A549 (cell line): Measurements from ENCODE around the gene UCP3. TPM values are rescaled to one million over a fixed set of nuclear protein-coding genes. Genes with fewer than 3 reads are reported as not detected.

ENCODE experiments used
- ATAC-seq, 2 experiments: fragments of 200-7000 bp in 1 of 2; fragments of >200 bp in 1 of 2; cut with Nextera tagmentation in 1 of 2; cut with Tn5 transposase in 1 of 2; 3 replicates each; pipeline versions ENCODE4 v1.8.0 to v1.9.1; 2018 to 2020; ENCODE audit warnings: mild to moderate bottlenecking in 1 of 2, moderate library complexity in 1 of 2
- CTCF ChIA-PET: fragments of 300-600 bp; sonication (Branson Sonifier 250); formaldehyde crosslinking; extraction: SDS; loops from one replicate; lab custom pipeline; 2021; ENCODE audit warnings: antibody characterized with exemption, inconsistent platforms; lab: Yijun Ruan, JAX
- POLR2A ChIA-PET: fragments of 350-600 bp; formaldehyde crosslinking; extraction: SDS; loops from one replicate; lab custom pipeline; 2021; ENCODE audit warnings: antibody characterized with exemption, inconsistent platforms; lab: Yijun Ruan, JAX
- DNase-seq, 2 experiments: peaks; one replicate each; pipeline versions ENCODE4 v3.0.0 to v3.0.0-alpha.2; 2011 to 2016; ENCODE audit warnings: low read depth in 1 of 2, low spot score in 1 of 2
- FAIRE-seq: peaks from 2 replicates; lab custom pipeline; 2011; peaks lifted over from hg19 to GRCh38; lab: Jason Lieb, UNC
- H3K27ac ChIP-seq, 2 experiments: fragments of >200 bp; sonication (Bioruptor Twin); formaldehyde crosslinking; 3 replicates each; pipeline ENCODE4 v1.5.1; 2016 to 2017
- H3K4me1 ChIP-seq: fragments of >200 bp; sonication (Bioruptor Twin); formaldehyde crosslinking; 3 replicates; pipeline ENCODE4 v1.6.1; 2016
- H3K4me2 ChIP-seq: fragments of >200 bp; sonication (Bioruptor Twin); formaldehyde crosslinking; 3 replicates; pipeline ENCODE4 v1.6.1; 2016
- H3K4me3 ChIP-seq: fragments of >200 bp; sonication (Bioruptor Twin); formaldehyde crosslinking; 3 replicates; pipeline ENCODE4 v1.5.1; 2016
- H3K9me3 ChIP-seq: fragments of >200 bp; sonication (Bioruptor Twin); formaldehyde crosslinking; 3 replicates; pipeline ENCODE4 v1.6.1; 2016
- CHD4 ChIP-seq: fragments of 200-600 bp; sonication (generic); IDR thresholded peaks from 2 replicates; pipeline ENCODE4 v1.6.1; 2016; ENCODE audit warnings: antibody characterized with exemption, mild to moderate bottlenecking, borderline replicate concordance
- FOSB ChIP-seq: fragments of 250-450 bp; sonication (Bioruptor Pico); IDR thresholded peaks from 2 replicates; pipeline ENCODE4 v1.5.0; 2020; ENCODE audit warnings: mild to moderate bottlenecking, moderate library complexity
- FOSL2 ChIP-seq, 2 experiments: fragments of 450-650 bp in 1 of 2; fragments of >200 bp in 1 of 2; sonication (Bioruptor Twin) in 1 of 2; formaldehyde crosslinking; IDR thresholded peaks; 2 replicates each; pipeline versions ENCODE4 v1.5.0 to v1.6.1; 2016 to 2020; ENCODE audit warnings: mild to moderate bottlenecking in 1 of 2, moderate library complexity in 1 of 2
- GATA3 ChIP-seq: IDR thresholded peaks from 2 replicates; pipeline ENCODE4 v1.6.1; 2012; ENCODE audit warnings: borderline replicate concordance
- HOXA7 ChIP-seq: fragments of 250-450 bp; sonication (Bioruptor Pico); IDR thresholded peaks from 2 replicates; pipeline ENCODE4 v1.5.0; 2020; ENCODE audit warnings: mild to moderate bottlenecking, moderate library complexity
- JUNB ChIP-seq: fragments of >200 bp; sonication (Bioruptor Twin); formaldehyde crosslinking; IDR thresholded peaks from 2 replicates; pipeline ENCODE4 v1.6.1; 2016
- MAZ ChIP-seq: fragments of 150-350 bp; IDR thresholded peaks from 2 replicates; pipeline ENCODE4 v1.6.1; 2014; ENCODE audit warnings: antibody characterized with exemption, low read depth, low read length, borderline replicate concordance
- NFE2L2 ChIP-seq: fragments of 150-350 bp; conservative IDR thresholded peaks from 2 replicates; pipeline ENCODE4 v1.6.1; 2014; ENCODE audit warnings: low read length
- NPAS2 ChIP-seq: fragments of 250-450 bp; sonication (Bioruptor Pico); IDR thresholded peaks from 2 replicates; pipeline ENCODE4 v1.8.0; 2022; ENCODE audit warnings: mild to moderate bottlenecking, moderate library complexity, borderline replicate concordance
- POLR2AphosphoS2 ChIP-seq: conservative IDR thresholded peaks from 2 replicates; pipeline ENCODE4 v1.6.1; 2012; ENCODE audit warnings: low read length, improper control_type of control experiment, inconsistent platforms
- RNF2 ChIP-seq: fragments of 200-600 bp; sonication (generic); IDR thresholded peaks from 2 replicates; pipeline ENCODE4 v1.6.1; 2016; ENCODE audit warnings: low read depth, mild to moderate bottlenecking, antibody characterized with exemption, moderate library complexity, borderline replicate concordance
- TFCP2L1 ChIP-seq: fragments of 250-450 bp; sonication (Bioruptor Pico); IDR thresholded peaks from 2 replicates; pipeline ENCODE4 v1.5.0; 2021; ENCODE audit warnings: mild to moderate bottlenecking
- ZFP36 ChIP-seq: fragments of 450-650 bp; IDR thresholded peaks from 2 replicates; pipeline ENCODE4 v1.6.1; 2014; ENCODE audit warnings: borderline replicate concordance; ENCODE audit not compliant: partially characterized antibody
- WGBS: methylation state at CpG from one replicate; pipeline ENCODE4 v1.1.6; 2017; ENCODE audit errors: missing lambda C conversion rate; 5-methylcytosine and 5-hydroxymethylcytosine counted together
- polyA plus RNA-seq, 4 experiments: library from polyadenylated mRNA; depleted of rRNA in 3 of 4; stranded (reverse); fragments of >200 nt; fragmentation: RNase III in 1 of 4; extraction: RNeasy Plus Mini Kit Qiagen cat#74134 plus additional on column Dnase treatment in 1 of 4; gene quantifications; 2 replicates in 3 of 4; 3 replicates in 1 of 4; pipeline ENCODE4 v1.2.3, GENCODE V29; 2011 to 2017
- TF ChIP-seq, protein P1 (sequence below): IDR thresholded peaks from 2 replicates; pipeline ENCODE4 v1.6.1; 2012
- TF ChIP-seq, protein P2 (sequence below): fragments of >200 bp; sonication (Bioruptor Twin); formaldehyde crosslinking; IDR thresholded peaks from 3 replicates; pipeline ENCODE4 v1.6.1; 2016
- TF ChIP-seq, protein P3 (sequence below): fragments of 250-450 bp; sonication (Bioruptor Pico); IDR thresholded peaks from 2 replicates; pipeline ENCODE4 v1.5.0; 2021; ENCODE audit warnings: mild to moderate bottlenecking, moderate library complexity, borderline replicate concordance
- TF ChIP-seq, protein P4 (sequence below): IDR thresholded peaks from 2 replicates; pipeline ENCODE4 v1.6.1; 2012; ENCODE audit warnings: low read depth, borderline replicate concordance
- TF ChIP-seq, protein P5 (sequence below): fragments of >200 bp; sonication (Bioruptor Twin); formaldehyde crosslinking; IDR thresholded peaks from 2 replicates; pipeline ENCODE4 v1.6.1; 2016
- TF ChIP-seq, protein P6 (sequence below): fragments of 150-350 bp; IDR thresholded peaks from 2 replicates; pipeline ENCODE4 v1.6.1; 2014; ENCODE audit warnings: low read depth, mild to moderate bottlenecking, low read length
- TF ChIP-seq, protein P7 (sequence below): fragments of 450-650 bp; IDR thresholded peaks from 2 replicates; pipeline ENCODE4 v1.6.1; 2014; ENCODE audit warnings: antibody characterized with exemption

UCP3 gene
- polyA plus RNA-seq, 2 of the 4 experiments (the other 2 are of a cell fraction): 1.3 to 1.5 TPM

DNA sequence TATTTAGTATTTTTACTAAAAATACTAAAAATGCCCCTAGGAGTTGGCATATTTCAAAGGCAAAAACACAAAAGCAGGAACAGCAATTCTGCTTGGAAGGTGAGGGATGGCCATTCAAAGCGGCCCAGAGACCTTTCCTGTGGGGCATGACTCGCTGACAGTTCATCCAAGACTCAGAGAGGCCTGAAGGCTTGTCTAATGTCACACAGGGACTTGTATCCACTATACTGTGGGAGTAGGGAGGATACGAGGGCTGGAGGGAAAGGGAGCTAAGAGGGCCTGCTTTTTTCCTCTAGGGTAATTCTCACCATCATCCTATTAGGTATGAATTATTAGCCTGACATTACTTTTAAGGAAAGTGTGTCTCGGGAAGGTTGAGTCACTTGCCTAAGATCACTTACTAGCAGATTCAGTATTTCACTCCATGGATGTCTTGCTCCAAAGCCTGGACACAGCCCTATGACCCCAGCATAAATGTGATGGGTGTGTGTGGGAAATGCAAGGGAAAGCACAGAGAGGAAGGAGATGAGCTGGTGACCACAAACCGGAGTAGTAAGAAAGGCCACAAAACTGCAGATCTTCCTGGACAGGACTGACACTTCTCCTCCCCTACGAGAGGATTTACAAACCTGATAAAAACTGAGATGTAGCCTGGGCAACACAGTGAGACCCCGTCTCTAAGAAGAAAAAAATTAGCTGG lies 16.7 kb upstream of the UCP3 start:
- no peak for ATAC-seq
- Histone ChIP-seq H3K27ac (no peak overlapping the region), H3K4me3 (no peak overlapping the region), H3K9me3 (no peaks in the 10 kb centered on the region), H3K4me2 (no peak overlapping the region), H3K4me1 (peaks cover 16% of the 10 kb centered on the region)
- no peak for FAIRE-seq
- no peak for DNase-seq
- WGBS: 91% methylated on average over 7 of the region's 7 CpGs
- TF ChIP-seq, protein P1, sequence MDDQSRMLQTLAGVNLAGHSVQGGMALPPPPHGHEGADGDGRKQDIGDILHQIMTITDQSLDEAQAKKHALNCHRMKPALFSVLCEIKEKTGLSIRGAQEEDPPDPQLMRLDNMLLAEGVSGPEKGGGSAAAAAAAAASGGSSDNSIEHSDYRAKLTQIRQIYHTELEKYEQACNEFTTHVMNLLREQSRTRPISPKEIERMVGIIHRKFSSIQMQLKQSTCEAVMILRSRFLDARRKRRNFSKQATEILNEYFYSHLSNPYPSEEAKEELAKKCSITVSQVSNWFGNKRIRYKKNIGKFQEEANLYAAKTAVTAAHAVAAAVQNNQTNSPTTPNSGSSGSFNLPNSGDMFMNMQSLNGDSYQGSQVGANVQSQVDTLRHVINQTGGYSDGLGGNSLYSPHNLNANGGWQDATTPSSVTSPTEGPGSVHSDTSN: no peak
- TF ChIP-seq POLR2AphosphoS2 (no peak), NPAS2 (no peak), TFCP2L1 (CRISPR knock-in tag) (no peak), JUNB (no peak), CHD4 (no peak), ZFP36 (no peak), FOSB (no peak), NFE2L2 (no peak), MAZ (no peak), HOXA7 (no peak), FOSL2 (IDR thresholded peaks at IDR 0.05) (no peak), FOSL2 (CRISPR knock-in tag; IDR thresholded peaks at IDR 0.05) (no peak), RNF2 (no peak), GATA3 (no peak)
- TF ChIP-seq, protein P2, sequence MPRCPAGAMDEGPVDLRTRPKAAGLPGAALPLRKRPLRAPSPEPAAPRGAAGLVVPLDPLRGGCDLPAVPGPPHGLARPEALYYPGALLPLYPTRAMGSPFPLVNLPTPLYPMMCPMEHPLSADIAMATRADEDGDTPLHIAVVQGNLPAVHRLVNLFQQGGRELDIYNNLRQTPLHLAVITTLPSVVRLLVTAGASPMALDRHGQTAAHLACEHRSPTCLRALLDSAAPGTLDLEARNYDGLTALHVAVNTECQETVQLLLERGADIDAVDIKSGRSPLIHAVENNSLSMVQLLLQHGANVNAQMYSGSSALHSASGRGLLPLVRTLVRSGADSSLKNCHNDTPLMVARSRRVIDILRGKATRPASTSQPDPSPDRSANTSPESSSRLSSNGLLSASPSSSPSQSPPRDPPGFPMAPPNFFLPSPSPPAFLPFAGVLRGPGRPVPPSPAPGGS: no peak
- TF ChIP-seq, protein P3, sequence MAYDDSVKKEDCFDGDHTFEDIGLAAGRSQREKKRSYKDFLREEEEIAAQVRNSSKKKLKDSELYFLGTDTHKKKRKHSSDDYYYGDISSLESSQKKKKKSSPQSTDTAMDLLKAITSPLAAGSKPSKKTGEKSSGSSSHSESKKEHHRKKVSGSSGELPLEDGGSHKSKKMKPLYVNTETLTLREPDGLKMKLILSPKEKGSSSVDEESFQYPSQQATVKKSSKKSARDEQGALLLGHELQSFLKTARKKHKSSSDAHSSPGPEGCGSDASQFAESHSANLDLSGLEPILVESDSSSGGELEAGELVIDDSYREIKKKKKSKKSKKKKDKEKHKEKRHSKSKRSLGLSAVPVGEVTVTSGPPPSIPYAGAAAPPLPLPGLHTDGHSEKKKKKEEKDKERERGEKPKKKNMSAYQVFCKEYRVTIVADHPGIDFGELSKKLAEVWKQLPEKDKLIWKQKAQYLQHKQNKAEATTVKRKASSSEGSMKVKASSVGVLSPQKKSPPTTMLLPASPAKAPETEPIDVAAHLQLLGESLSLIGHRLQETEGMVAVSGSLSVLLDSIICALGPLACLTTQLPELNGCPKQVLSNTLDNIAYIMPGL: no peak
- TF ChIP-seq, protein P4, sequence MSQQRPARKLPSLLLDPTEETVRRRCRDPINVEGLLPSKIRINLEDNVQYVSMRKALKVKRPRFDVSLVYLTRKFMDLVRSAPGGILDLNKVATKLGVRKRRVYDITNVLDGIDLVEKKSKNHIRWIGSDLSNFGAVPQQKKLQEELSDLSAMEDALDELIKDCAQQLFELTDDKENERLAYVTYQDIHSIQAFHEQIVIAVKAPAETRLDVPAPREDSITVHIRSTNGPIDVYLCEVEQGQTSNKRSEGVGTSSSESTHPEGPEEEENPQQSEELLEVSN: no peak
- TF ChIP-seq, protein P5, sequence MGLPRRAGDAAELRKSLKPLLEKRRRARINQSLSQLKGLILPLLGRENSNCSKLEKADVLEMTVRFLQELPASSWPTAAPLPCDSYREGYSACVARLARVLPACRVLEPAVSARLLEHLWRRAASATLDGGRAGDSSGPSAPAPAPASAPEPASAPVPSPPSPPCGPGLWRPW: no peak
- TF ChIP-seq, protein P6, sequence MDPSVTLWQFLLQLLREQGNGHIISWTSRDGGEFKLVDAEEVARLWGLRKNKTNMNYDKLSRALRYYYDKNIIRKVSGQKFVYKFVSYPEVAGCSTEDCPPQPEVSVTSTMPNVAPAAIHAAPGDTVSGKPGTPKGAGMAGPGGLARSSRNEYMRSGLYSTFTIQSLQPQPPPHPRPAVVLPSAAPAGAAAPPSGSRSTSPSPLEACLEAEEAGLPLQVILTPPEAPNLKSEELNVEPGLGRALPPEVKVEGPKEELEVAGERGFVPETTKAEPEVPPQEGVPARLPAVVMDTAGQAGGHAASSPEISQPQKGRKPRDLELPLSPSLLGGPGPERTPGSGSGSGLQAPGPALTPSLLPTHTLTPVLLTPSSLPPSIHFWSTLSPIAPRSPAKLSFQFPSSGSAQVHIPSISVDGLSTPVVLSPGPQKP: no peak
- TF ChIP-seq, protein P7, sequence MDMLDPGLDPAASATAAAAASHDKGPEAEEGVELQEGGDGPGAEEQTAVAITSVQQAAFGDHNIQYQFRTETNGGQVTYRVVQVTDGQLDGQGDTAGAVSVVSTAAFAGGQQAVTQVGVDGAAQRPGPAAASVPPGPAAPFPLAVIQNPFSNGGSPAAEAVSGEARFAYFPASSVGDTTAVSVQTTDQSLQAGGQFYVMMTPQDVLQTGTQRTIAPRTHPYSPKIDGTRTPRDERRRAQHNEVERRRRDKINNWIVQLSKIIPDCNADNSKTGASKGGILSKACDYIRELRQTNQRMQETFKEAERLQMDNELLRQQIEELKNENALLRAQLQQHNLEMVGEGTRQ: no peak
- POLR2A ChIA-PET: no interaction called here
- CTCF ChIA-PET: no interaction called here
